ENCODE results near the gene RPS6KA6. TPM values are rescaled to one million over a fixed set of nuclear protein-coding genes. Genes with fewer than 3 reads are reported as not detected.

Gene RPS6KA6
- total and polyA plus RNA-seq, 2 experiments from 2014 or later = 3.6 to 14.0 TPM

GRCh38 chrX:84144281-84144680, 43.7 kb downstream of the RPS6KA6 start (continued):
- TF ChIP-seq, protein P1, sequence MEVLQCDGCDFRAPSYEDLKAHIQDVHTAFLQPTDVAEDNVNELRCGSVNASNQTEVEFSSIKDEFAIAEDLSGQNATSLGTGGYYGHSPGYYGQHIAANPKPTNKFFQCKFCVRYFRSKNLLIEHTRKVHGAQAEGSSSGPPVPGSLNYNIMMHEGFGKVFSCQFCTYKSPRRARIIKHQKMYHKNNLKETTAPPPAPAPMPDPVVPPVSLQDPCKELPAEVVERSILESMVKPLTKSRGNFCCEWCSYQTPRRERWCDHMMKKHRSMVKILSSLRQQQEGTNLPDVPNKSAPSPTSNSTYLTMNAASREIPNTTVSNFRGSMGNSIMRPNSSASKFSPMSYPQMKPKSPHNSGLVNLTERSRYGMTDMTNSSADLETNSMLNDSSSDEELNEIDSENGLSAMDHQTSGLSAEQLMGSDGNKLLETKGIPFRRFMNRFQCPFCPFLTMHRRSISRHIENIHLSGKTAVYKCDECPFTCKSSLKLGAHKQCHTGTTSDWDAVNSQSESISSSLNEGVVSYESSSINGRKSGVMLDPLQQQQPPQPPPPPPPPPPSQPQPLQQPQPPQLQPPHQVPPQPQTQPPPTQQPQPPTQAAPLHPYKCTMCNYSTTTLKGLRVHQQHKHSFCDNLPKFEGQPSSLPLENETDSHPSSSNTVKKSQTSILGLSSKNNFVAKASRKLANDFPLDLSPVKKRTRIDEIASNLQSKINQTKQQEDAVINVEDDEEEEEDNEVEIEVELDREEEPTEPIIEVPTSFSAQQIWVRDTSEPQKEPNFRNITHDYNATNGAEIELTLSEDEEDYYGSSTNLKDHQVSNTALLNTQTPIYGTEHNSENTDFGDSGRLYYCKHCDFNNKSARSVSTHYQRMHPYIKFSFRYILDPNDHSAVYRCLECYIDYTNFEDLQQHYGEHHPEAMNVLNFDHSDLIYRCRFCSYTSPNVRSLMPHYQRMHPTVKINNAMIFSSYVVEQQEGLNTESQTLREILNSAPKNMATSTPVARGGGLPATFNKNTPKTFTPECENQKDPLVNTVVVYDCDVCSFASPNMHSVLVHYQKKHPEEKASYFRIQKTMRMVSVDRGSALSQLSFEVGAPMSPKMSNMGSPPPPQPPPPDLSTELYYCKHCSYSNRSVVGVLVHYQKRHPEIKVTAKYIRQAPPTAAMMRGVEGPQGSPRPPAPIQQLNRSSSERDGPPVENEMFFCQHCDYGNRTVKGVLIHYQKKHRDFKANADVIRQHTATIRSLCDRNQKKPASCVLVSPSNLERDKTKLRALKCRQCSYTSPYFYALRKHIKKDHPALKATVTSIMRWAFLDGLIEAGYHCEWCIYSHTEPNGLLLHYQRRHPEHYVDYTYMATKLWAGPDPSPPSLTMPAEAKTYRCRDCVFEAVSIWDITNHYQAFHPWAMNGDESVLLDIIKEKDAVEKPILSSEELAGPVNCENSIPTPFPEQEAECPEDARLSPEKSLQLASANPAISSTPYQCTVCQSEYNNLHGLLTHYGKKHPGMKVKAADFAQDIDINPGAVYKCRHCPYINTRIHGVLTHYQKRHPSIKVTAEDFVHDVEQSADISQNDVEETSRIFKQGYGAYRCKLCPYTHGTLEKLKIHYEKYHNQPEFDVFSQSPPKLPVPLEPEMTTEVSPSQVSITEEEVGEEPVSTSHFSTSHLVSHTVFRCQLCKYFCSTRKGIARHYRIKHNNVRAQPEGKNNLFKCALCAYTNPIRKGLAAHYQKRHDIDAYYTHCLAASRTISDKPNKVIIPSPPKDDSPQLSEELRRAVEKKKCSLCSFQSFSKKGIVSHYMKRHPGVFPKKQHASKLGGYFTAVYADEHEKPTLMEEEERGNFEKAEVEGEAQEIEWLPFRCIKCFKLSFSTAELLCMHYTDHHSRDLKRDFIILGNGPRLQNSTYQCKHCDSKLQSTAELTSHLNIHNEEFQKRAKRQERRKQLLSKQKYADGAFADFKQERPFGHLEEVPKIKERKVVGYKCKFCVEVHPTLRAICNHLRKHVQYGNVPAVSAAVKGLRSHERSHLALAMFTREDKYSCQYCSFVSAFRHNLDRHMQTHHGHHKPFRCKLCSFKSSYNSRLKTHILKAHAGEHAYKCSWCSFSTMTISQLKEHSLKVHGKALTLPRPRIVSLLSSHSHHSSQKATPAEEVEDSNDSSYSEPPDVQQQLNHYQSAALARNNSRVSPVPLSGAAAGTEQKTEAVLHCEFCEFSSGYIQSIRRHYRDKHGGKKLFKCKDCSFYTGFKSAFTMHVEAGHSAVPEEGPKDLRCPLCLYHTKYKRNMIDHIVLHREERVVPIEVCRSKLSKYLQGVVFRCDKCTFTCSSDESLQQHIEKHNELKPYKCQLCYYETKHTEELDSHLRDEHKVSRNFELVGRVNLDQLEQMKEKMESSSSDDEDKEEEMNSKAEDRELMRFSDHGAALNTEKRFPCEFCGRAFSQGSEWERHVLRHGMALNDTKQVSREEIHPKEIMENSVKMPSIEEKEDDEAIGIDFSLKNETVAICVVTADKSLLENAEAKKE (CRISPR knock-in tag; IDR thresholded peaks at IDR 0.05) = no peak

DNA sequence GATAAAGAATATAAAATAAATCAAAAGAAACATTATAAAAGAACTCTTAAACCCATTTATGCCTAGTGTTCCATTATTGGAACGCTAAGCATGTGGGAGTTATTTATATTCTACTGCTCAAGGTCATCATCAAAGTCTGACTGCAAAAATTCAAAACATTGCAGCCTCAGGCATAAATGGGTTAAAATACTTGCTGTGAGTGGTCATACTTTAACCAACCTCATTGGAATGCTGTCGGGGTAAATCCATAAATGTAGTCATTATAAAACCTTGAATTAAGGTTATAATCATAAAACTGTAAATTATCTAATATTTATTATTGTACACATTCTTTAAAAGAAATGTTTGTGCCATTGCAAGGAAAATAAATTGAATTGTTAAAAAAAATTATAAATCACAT, 55.0 kb downstream of the RPS6KA6 start:
- ATAC-seq (no peak), DNase-seq (ENCODE audit: low spot score) (no peak)
- Mint-ChIP-seq H3K27me3 (ENCODE audit: insufficient read depth, low read depth, poor library complexity) (no peaks in the 10 kb centered on the region), H3K27ac (no peak overlapping the region), H3K4me3 (no peak overlapping the region), H3K9me3 (no peaks in the 10 kb centered on the region), H3K36me3 (ENCODE audit: low read depth) (no peaks in the 10 kb centered on the region), H3K4me1 (no peaks in the 10 kb centered on the region)
- Histone ChIP-seq H2AFZ (no peak overlapping the region), H3K27ac (ENCODE audit: low read depth) (no peak overlapping the region), H3K79me2 (replicated peaks; ENCODE audit: insufficient read depth) (no peaks in the 10 kb centered on the region), H3K4me3 (no peak overlapping the region), H3F3A (replicated peaks; ENCODE audit: low read depth) (no peaks in the 10 kb centered on the region), H3K4me2 (no peak overlapping the region), H3K27me3 (ENCODE audit: insufficient read depth) (no peaks in the 10 kb centered on the region), H3K9me2 (ENCODE audit: insufficient read depth) (no peaks in the 10 kb centered on the region), H3K4me1 (ENCODE audit: insufficient read depth) (no peaks in the 10 kb centered on the region), H3K36me3 (ENCODE audit: insufficient read depth) (no peaks in the 10 kb centered on the region), H4K20me1 (replicated peaks; ENCODE audit: insufficient read depth) (no peaks in the 10 kb centered on the region; the same call in 1 of the 2 replicates)
- TF ChIP-seq REST (IDR thresholded peaks at IDR 0.05; ENCODE audit: unreplicated experiment) (no peak), ZNF331 (CRISPR knock-in tag; IDR thresholded peaks at IDR 0.05; ENCODE audit: low read depth) (no peak), STAT1 (IDR thresholded peaks at IDR 0.05; ENCODE audit: unreplicated experiment) (no peak), CREB1 (CRISPR knock-in tag; IDR thresholded peaks at IDR 0.05; ENCODE audit: low read depth) (no peak), EZH2 (IDR thresholded peaks at IDR 0.05; ENCODE audit: low read depth, unreplicated experiment) (no peak)
- TF ChIP-seq, protein P1 (CRISPR knock-in tag; IDR thresholded peaks at IDR 0.05) = no peak
